Fibroblast of skin of back (primary cell): ENCODE data around the gene OGG1. TPM values are rescaled to one million over a fixed set of nuclear protein-coding genes. Genes with fewer than 3 reads are reported as not detected.

Source experiments
- DNase-seq: peaks from one replicate; pipeline ENCODE4 v3.0.0-alpha.2; 2013
- polyA plus RNA-seq, 2 experiments: library from polyadenylated mRNA; unstranded; fragments of 120-200 nt; gene quantifications; one replicate each; pipeline ENCODE4 v1.2.1, GENCODE V29; 2013; ENCODE audit not compliant: insufficient read length in 2 of 2

Gene OGG1
- 28.1 TPM for polyA plus RNA-seq (2013, experiment 1 of 2; ENCODE audit: insufficient read length)
- 18.8 TPM for polyA plus RNA-seq (2013, experiment 2 of 2; ENCODE audit: insufficient read length)

- DNase-seq = peak; percentile 99
These were observed at the start of gene OGG1 for GRCh38 chr3:9749645-9750555. OGG1 (plus strand) TSS chr3:9749952; CDS start chr3:9750287, 335 bp downstream.

- no peak for DNase-seq
These were observed 49.2 kb upstream of the OGG1 start for GRCh38 chr3:9700536-9700935.

DNA sequence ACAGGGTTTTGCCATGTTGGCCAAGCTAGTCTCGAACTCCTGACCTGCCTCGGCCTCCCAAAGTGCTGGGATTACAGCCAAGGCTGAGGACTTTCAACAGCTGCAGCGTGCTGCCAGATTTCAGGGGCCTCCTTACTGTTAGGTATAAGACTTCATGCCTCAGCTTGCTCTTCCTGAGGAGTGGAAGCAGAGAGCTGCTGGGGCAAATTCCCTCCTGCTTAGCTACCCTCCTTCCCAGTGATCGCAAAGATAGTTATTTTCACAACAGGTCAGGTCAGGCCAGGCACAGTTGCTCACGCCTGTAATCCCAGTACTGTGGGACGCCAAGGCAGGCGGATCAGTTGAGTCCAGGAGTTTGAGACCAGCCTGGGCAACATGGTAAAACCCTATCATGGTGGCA, 48.7 kb upstream of the OGG1 start:
- no peak for DNase-seq

- DNase-seq = no peak
These were observed 48.0 kb upstream of the OGG1 start for GRCh38 chr3:9701711-9702110.

DNA sequence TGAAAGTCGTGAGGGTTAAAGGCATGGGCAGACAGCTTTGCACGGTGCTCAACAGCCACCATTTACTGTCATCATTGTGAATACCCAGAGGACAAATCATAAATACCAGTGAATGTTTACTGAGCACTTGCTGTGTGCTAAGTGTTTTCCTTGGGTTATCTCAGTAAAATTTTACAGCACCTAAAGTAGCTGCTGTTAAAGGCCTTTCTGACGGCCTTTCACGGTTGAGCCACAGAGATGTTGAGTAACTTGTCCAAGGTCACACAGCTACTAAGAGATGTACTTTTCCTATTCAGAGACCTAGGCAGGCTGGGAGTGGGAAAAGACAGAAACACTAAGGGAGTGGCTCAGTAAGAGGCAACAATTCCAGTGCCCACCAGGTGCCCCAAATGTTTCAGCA, 46.5 kb upstream of the OGG1 start:
- DNase-seq = no peak

DNA sequence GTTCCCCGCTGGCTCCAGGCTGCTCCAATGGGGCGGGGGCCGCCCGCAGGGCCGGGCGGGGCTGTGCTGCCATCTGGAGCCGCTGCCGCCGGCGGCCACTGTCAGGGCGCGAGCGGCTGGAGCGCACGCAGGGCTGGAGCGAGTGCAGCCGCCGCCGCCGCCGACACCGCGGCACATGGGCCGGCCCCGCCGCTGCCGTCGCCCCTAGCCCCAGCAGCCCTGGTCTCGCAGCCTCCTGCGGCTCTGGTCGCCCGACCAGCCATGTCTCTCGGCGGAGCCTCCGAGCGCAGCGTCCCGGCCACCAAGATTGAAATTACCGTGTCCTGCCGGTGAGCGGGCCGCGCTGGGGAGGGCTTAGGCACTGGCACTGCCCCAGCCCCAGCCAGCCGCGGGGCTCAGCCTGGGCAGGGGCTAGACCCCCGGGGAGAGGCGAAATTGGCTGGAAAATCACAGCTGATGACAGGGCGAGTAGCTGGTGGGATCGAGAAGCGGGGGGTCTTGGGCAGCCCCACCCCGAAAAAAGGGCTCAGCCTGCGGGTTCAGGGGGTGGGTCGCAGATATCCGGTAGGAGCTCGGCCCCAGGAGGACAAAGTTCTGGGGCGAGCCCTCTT, 45.9 kb upstream of the OGG1 start, which contains the start of gene CPNE9:
CPNE9 (plus strand) TSS at position 98 of the 611 bp plus-strand sequence; CDS start at position 262, 164 bp downstream.
- DNase-seq = no peak

DNA sequence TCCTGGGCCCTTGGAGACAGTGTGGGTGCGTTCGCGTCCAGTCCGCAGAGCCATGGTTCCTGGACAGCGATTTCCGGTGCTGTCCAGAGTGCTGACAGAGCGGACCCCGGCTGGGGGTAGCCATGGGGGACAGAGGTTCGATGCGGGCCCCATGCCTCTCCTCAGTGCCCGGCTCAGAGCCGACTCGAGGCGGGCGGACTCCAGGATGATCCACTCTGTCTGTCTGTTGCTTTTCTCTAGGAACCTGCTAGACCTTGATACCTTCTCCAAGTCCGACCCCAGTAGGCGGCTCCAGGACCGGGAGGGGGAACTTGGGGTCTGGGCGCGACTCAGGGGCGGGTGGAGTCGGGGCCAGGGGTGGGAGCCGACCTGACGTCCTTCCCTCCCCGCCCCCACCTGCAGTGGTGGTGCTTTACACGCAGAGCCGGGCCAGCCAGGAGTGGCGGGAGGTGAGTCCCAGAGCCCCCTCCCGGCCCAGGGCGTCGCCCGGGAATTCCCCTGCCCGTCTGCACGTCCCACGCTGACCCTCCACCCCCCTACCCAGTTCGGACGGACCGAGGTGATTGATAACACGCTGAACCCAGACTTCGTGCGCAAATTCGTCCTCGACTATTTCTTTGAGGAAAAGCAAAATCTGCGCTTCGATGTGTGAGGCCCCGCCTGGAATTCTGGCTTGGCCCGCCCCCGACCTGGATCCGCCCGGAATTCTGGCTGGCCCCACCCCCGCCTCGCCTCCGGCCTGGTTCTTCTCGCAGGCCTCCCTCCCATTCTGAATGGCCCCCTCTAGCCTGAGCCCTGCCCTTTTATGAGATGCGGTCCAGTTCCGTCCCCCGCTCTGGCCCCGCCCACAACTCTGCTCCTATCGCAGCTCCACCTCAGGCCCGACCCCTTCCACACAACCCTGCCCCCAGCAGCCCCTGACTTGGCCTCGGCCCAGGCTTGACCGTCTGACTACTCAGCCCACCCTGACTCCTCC, 45.1 kb upstream of the OGG1 start:
- DNase-seq = peak; percentile 36

DNA sequence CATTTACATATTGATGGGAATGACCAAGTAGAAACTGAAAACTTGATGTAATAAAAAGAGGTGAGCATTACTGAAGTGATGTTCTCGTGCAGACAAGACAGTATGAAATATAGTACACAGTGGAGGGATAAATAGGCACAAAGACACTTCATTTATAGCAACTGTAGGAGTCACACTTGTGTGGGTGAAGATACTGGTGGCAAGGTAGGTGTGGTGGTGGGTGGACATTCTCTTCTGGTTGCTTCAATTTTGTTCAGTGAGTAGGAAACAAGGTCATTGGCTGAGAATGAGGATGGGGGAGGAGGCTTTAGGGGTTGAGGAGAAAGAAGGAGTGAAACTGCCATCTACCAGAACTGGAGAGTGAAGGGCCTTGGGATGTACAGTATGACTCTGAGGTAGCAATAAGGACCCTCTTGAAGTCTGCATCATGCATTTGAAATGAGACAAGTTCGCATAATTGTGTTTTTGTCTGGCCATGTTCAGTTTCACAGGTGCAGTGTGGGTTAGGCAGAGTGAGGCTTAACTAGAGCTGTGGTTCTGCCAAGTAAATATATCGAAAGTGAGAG, 39.5 kb upstream of the OGG1 start:
- no peak for DNase-seq

DNA sequence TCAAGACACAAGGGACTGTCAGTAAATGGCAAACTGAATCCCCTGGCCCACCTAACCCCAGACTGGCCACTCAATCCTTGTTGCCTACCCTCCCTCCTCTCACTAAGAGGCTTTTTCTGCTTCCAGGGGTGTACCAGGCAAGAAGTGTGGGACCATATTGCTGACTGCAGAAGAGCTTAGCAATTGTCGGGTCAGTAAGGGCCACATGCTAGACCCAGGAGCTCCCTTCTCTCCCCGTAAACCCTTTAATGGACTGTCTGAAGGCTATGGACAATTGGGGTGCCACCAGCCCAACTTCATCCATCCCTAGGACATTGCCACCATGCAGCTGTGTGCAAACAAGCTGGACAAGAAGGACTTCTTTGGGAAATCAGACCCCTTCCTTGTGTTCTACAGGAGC, 37.3 kb upstream of the OGG1 start:
- no peak for DNase-seq

GRCh38 chr3:9713142-9713541, 36.6 kb upstream of the OGG1 start:
- DNase-seq = no peak

DNA sequence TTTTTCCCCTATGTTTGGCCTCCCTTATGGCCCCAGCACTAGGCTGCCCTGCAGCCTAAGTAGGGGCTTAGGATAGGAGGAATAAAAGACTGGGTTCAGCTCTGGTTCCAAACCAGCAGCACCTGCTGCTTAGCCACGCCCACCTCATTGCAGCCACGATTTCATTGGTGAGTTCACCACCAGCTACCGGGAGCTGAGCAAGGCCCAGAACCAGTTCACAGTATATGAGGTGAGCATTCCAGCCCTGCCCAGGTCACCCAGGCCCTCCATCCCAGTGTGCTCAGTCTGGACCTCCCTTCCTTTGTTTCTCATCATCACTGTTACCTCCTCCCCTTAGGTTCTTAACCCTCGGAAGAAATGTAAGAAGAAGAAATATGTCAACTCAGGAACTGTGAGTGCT, 34.6 kb upstream of the OGG1 start:
- DNase-seq = no peak

DNA sequence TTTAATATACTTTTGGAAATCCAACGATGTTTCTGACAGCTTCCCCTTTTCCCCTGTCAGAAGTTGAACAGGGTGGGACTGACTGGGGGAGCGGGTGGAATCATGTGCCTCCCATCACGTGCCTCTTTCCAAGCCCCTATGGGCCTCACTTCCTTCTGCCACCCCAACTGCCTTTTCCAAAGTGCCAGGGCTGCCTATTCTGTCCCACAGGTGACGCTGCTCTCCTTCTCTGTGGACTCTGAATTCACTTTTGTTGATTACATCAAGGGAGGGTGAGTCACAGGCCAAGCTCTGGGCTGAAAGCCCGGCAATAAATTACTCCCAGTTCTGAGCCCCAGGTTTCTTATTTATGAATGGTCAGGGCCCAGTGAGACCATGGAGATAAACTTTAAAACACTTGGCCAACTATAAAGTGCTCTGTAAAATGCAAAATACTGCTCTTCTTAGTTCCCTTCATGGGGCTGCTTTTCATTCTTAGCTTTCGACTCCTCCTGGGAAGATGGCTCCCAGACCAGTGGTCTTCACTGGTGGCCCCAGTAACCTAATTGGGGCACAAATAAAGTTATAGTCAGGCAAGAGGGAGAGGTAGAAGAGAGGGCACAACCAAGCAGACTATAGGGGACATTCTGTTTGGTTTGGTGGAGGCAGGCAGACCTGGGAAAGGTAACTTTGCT, 33.9 kb upstream of the OGG1 start:
- peak; percentile 79 for DNase-seq

DNA sequence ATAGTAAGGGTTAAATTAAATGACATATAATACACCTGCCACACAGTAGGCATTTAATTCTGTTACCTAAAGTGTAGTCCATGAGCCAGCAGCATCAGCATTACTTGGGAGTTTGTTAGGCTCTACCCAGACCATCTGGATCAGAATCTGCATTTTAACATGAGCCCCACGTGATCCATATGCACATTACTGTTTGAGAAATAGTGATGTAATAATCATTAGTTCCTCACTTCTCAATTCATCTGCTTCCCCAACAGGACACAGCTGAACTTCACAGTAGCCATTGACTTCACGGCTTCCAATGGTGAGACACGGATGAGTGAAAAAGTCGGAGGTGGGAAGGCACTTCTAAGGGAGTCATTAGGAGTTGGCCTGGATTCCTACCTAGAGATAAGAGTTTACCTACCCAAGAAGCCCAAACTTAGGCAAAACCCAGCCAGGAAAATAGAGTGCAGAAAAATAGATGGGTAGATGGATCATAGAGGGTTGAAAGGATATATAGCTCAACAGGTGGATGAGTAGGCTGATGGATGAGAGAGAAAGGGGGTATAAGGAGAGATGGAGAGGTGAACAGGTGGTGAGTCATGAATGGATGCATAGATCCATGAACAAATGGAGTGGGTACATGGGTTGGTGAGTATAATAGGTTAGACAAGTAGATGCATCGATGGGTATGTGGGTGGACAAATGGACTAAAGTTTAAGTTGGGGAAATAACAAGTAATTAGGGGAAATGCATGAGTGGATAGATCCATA, 32.8 kb upstream of the OGG1 start:
- DNase-seq = no peak

- no peak for DNase-seq
These were observed 32.2 kb upstream of the OGG1 start for GRCh38 chr3:9717563-9717962.

GRCh38 chr3:9718118-9718517, 31.6 kb upstream of the OGG1 start:
- no peak for DNase-seq

DNA sequence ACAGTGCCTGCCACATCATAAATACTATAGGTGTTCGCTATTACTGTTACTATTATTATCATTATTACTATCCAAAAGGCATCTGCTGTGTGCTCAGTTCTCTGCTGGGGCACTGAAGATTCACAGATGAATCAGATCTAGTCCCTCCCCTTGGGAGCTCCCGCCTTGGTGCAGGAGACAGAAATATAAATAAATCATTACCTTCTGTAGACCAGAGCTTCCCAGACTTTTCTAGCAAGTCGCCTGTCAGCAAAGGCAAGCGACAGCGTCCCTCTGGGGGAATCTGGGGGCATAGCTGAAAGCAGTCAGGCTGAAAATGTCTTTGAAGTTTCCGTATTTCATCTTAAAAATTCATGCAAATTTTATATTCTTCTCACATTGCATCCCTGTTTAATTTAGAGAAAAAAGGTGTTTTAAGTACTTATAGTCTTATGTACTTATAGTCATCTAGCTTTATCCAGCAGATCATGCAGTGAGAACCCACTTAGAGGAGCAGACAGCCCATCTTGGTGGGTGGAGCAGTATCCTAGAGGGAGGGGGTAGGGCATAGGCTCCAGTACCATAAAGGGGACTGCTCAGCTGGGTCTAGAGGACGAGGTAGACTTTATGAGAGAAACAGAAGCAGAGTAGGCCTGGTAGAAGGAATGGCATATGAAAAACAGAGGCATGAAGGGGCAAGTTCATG, 28.6 kb upstream of the OGG1 start:
- DNase-seq = peak; percentile 27

GRCh38 chr3:9721700-9722060, 28.1 kb upstream of the OGG1 start:
- DNase-seq = no peak

- no peak for DNase-seq
These were observed 23.8 kb upstream of the OGG1 start for GRCh38 chr3:9725775-9726515.

DNA sequence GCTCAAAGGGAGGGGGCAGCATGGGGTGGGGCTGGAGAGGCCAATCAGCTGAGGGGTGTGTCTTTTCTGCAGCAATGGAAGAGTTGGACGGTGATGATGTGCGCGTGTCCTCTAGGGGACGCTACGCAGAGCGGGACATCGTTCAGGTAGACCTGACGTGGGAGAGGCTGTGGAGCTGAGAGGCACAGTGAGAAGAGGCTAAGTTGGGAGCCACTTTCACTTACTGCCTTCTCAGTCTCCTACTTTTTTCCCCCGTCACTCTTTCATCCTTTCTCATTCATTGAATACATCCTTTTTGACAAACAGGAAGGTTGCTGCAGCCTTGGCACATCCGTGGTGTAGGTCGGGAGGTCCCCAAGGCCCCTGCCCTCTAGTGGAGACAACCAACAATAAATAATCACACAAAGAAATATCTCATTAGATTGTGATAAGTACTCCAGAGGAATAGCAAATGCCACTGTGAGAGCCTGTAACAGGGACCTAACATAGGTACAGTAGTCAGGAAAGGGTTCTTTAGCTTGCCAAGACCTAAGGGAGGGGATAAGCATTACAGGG, 22.6 kb upstream of the OGG1 start:
- DNase-seq = no peak
